DMS 273 treated with DMSO at 0.1 percent for 48 hours (cell line): ENCODE measurements around the gene CPLANE2.
"Not testable (repeated sequence)": the region's sequence is repeated elsewhere in the genome, so short reads cannot be mapped to it uniquely, and the experiment has no call there.

Experiments used
- DNase-seq: peaks from one replicate; lab custom pipeline; 2025; lab: John Stamatoyannopoulos, UW

Gene CPLANE2

DNA sequence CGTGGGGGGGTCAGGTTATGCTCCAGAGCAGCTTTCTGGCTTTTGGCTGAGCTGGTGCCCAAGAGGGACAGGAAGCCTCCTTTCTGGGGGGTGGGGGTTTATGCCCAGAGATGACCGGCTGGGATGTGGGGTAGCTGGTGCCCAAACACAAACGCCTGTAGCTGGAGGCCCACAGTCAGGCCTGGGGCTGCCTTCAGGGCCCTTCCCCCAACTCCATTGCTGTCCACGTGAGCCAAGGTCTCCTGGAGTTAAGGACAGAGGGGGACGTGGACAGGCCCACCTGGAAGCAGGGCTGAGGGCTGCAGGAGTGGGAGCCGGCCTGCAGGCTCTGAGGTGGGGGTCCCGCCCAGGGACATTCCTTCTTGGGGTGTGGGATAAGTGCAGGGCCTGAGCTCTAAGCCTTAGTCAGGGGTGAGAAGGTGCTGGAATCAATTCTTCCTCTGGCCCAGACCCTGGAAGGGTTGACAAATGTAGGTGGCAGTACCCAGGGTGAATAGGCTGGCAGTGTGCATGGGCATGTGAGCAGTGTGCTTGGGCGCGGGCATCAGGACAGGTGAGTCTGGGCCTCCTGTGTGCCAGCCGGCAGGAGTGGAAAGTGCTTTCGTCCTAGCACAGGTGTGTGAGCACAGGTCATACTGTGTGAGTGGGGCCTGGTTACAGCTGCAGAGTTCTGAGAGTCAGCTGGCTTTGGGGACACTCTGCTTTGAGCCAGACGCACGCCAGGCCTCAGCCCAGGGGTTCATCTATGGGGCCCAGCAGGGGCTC, 6.8 kb downstream of the CPLANE2 start:
- no peak for DNase-seq

DNA sequence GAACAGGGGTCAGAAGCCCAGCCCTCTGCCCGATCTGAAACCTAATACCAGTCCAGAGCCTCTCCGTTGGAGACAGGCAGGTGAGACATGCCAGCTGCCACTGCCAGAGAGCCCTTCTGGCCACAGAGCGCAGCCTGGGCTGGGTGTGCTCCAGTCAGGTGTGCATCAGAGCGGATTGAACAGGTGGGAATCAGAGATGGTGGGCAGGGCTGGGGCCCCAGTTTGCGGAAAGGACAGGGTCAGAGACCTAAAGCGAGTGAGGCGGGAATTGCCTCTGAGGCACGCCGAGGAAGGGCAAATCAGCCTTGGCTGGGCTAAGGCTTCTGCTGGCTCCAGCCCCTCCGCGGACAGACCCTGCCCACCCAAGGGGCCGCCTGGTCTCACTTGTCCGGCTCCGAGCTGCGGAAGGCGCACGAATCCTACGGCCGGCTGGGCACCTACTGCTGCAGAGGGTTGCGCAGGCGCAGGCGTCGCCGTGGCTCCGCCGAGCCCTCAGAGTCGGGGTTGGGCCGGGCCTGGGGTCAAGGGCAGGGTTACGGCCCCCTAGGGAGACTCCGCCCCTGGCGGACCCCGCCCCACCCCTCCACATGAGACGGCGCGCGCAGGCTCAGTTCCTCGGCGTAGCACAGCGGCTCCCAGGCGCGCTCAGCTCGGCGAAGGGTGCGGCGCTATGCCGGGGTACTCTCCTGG, 10.3 kb downstream of the CPLANE2 start:
- no peak for DNase-seq

DNA sequence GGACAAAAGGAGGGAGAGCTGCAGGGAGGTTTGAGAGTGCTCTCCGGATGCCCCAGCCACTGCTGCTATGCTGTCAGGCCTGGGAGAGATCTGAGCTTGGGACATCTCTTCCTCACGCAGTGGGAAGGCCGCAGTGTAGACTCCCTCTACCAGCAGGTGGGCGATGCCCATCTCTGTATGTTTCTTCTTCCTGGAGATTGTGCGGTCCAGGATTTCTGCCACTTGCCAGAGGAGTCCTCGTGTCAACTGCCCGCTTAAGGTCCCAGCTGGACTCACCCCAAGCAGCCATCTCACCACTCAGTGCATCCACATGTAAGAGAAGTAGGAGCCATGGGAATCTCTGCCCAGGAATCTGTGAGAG, 10.9 kb downstream of the CPLANE2 start:
- no peak for DNase-seq

DNA sequence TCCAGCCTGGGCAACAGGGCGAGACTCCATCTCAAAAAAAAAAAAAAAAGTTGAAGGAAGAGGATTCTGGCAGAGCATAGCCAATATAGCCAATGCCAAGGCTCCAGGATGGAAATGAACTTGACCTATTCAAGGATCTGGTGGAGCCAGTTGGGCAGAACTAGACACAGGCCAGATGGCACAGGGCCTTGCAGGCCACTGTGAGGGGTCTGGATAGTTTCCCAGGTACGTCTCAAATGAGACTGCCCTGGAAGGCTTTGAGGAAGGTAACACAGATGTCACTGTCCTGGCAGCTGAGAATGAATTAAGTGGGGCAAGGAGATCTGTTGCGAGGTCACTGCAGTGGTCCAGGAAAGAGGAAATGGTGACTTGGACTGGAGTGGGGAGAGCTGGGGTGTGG, 12.5 kb downstream of the CPLANE2 start:
- no peak for DNase-seq

DNA sequence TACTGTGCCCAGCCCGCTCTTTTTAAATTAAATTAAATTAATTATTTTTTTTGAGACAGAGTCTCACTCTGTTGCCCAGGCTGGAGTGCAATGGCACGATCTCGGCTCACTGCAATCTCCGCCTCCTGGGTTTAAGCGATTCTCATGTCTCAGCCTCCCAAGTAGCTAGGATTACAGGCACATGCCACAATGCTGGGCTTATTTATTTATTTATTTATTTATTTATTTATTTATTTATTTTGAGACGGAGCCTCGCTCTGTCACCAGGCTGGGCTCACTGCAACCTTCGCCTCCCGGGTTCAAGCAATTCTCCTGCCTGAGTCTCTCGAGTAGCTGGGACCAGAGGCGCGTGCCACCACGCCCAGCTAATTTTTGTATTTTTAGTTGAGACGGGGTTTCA, 14.3 kb downstream of the CPLANE2 start:
- DNase-seq: not testable (repeated sequence)

DNA sequence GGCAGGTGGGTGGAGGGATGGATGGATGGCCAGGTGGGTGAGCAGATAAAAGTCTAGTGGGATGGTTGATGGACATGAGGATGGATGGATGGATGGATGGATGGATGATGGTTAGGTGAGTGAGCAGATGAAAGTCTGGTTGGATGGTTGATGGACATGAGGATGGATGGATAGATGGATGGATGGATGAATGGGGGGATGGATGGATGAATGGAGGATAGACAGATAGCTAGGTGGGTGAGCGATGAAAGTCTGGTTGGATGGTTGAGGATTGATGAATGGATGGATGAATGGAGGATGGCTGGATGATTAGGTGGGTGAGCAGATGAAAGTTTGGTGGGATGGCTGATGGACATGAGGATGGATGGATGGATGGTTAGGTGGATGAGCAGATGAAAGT, 15.5 kb downstream of the CPLANE2 start:
- no peak for DNase-seq

DNA sequence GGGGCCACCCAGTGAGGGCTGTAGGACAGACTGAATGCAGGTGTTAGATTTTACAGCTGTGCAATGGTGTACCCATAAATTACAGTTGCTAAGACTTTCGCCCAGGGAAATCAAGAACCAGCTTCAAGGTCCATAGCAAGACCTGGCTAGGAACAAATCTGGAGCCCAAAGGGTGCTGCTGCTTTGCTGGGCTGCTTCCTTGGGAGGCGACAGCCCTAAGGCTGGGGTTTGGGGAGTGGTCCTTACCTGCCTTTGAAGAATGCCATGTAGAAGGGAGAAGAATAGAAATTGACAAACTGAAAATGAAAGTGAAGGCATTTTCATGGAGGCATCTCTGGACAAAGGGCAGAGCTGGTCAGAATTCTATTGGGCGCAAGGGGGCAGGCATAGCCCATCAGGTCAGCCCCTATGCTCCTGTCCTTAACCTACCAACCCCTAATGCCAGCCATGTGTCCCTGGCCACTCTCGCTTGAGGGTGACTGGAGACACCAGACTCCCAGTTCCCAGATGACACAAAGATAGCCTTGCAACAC, 16.9 kb downstream of the CPLANE2 start:
- no peak for DNase-seq

DNA sequence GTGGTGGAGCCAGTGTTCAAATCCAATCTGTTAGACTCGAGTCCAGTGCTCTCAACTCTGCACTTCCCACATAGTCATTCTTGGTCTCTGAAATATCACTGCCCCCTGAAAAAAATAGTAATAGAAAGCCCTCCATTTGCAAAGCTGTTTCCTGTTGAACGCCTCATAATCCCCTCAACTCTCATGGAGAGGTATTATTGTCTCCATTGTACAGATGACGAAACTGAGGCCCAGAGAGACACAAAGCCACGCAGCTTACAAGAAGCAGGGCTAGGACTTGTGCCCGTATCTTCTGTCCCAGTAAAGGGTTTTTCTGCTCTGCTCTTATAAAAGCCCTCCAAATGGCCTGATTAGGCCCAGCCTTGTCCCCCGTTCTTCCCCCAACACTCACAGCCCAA, 18.3 kb downstream of the CPLANE2 start:
- no peak for DNase-seq

DNA sequence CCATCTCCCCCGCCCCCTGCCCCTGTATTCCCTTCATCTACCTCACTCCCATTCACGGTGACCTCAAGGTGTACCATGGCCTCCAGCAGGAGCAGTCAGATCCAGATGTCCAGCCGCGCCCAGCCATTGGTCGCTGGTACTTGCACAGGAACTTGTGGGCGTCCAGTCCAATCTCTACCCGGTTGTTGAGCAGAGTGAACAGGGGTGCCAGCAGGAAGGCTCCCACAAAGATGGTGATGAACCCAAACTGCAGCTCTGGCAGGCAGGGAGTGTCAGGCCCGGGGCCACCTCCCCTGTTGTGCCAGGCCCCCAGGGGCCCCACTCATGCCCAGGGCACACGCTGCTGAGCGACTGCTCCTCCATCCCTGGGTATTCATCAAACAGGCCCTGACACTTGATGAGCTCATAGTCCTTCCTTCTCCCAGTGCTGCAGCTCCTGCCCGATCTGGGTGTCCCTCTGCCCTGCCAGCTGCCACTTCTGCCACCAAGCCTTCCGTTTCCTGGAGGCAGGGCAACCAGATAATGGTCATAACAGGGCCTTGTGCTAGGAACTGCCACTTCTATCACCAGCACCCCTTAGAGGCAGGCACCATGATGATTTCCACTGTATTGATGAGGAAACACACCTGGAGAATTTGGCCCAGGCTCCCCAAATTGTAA, 18.8 kb downstream of the CPLANE2 start:
- no peak for DNase-seq

DNA sequence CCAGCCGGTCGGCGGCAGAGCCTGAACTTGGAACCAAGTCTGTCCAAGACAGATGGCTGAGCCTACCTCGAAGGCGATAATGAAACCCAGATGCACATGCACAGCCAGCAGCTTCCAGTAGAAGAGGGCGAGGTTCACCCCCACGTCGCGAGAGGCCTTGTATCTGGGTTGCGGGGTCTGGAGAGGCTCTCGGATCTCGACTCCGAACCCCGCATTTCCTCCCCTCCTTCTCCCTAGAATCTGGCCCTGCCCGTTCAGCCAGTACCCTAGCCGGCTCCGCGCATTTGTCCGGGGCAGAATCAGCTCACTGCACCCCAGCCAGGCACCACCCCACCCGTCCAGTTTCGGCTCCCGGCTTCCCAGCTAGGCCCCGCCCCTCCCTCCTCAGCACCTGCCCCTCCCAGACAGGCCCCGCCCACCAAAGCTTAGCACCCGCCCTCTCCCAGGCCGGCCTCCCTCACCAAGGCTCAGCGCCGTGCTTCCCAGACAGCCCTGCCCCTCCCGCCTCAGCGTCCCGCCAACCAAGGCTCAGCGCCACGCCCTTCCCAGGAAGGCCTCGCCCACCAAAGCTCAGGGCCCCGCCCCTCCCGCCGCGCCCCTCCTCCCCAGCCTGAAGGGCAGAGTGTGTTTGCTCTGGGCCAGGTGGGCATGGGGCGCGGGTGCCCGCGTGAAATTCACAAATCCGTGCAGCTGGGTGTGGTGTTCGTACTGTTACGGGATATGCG, 19.8 kb downstream of the CPLANE2 start:
- peak; percentile 76 for DNase-seq

DNA sequence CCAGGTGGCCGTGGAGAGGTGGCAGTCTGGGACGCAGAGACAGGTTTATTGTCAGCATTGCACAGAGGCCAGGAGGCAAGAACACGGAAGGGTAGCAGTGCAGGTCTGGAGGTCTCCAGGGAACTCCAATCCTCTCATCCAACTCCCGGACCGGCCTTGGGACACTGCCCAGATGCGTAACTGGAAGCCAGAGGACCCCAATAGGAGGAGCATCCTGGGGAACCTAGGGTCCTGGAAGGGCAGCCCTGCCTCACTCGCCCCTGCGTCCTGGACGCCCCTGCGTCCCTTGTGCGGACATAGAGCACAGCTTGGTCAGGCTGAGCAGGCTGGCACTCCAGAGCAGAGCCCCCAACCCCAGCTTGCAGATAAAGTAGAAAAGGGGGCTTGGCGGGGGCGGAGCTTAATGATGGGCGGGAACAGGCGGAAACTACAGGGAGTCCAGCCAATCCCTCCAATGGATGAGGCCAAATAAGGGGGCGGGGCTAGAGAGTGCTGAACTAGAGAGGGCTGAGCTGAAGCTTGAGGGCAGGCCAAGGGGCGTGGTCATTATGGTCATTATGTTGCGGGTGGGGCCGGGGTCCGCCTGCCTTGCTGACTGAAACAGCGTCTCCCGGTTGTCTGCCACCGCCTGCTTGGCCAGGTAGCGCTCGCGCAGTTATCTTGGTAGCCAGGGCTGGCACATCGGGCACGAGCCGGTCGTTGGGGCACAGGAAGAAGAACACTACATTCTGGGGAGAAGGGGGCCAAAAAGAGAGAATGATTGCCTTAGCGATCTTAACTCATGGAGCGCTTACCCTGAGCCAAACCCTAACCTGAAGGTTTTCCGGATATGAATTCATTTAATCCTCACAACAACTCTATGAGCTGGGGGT, 20.9 kb downstream of the CPLANE2 start:
- DNase-seq: peak; percentile 23

DNA sequence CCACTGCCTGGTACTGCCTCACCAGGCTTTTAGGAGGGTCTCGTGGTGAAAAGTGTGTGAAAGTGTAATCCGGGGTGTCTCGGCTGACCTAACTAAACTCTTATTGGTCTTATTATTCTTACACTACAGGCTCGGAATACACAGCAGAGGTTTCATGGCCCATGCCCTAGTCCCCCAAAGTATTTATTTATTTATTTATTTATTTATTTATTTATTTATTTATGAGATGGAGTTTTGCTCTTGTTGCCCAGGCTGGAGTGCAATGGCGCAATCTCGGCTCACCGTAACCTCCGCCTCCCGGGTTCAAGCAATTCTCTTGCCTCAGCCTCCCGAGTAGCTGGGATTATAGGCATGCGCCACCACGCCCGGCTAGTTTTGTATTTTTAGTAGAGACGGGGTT, 21.7 kb downstream of the CPLANE2 start:
- DNase-seq: not testable (repeated sequence)

DNA sequence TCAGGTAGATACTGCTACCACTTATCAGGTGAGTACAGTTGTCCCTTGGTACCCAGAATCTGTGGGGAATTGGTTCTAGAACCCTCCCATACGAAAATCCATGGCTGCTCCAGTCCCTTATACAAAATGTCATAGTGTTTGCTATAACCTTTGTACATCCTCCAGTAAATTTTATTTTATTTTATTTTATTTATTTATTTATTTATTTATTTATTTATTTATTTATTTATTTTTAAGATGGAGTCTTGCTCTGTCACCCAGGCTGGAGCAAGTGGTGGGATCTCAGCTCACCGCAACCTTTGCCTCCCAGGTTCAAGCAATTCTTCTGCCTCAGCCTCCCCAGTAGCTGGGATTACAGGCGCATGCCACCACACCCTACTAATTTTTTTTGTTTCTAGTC, 23.4 kb downstream of the CPLANE2 start:
- not testable (repeated sequence) for DNase-seq

DNA sequence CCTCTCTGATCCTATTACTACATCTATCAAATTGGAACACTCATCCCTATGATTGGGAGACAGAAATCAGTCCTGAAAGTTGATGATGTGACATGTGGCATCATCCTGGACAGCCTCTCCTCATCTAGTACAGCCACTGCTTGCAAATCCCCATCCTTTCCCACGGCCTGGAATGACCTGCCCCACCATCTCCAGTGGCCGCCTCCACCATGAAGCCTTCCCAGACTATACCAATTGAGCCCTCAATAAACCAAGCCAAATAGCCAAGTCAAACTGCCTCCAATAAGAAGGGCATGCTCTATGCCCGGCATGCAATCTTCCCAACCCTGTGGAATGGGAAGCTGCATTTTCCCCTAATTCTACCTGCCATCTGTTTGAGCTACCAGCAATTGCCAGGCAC, 24.0 kb downstream of the CPLANE2 start:
- DNase-seq: no peak

DNA sequence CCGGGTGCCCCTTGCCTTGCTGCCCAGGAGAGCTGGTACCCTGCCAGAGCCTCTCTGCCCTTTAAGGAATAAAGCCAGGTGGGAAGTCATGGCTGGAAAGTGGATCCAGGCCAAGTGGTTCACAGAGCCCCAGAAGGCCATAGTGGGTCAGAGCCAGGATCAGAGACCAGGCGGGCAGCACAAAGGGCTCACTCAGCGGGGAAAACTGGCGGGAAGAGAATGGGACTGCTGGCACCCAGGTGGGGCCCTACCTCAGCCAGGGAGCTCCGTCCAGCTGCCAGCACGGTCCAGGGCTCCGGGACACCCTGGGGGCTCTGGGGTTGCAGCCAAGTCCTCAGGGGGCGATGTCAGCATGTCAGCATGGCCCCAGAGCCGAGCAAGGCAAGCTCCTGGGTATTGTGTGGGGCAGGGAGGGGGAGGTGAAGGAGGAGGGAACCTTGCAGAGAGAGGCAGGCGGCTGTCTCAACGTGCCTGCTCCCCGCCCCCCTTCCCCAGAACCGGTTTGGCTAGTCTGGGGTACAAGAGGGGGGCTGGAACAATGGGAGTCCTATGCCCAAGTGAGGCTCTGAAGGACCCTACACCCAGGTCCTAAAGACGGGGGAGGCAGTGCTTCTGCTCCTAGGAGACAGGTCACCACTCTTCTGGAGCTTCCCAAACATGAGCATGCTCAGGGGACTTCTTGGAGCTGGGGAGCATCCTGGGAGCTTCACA, 24.6 kb downstream of the CPLANE2 start, which contains the start of gene ARHGEF19:
Gene ARHGEF19 (minus strand): TSS at position 402 of the 711 bp plus-strand sequence. CDS start 3,598 bp downstream, outside the sequence.
- DNase-seq: no peak

DNA sequence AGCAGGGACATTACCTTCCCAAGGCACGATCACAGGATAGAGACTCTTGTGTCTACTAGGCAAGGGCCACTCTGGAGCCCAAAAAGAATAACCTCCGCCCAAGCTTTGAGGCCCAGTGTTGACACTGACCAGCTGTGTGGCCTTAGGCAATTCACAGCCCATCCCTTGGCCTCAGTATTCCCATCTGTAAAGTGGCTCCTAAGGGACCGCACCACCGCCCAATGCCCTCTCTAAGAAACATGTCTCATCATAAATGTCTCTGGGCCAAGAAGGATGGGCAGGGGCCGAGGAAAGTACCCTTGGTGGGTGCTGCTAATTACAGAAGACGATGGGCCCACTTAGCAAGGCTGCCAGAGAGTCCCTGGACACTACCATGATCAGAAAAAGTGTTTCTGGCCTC, 25.2 kb downstream of the CPLANE2 start:
- no peak for DNase-seq

DNA sequence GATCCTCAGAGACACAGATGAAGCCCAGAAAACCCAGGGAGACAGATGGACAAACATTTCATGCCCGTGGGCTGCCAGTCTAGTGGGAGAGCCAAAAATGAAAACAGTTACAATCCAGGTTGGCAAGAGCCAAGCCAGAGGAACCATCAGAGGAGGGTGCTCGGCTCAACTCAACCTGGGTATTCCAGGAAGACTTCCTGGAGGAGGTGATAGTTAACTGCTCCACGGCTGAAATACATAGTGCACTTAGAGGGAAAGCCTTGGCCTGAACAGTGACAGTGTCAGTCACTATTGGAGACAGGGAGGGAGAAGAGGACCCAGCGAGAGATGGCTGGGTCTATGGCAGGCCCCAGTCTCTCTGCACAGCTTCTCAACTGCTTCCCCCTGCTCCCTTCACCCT, 26.4 kb downstream of the CPLANE2 start:
- DNase-seq: no peak

DNA sequence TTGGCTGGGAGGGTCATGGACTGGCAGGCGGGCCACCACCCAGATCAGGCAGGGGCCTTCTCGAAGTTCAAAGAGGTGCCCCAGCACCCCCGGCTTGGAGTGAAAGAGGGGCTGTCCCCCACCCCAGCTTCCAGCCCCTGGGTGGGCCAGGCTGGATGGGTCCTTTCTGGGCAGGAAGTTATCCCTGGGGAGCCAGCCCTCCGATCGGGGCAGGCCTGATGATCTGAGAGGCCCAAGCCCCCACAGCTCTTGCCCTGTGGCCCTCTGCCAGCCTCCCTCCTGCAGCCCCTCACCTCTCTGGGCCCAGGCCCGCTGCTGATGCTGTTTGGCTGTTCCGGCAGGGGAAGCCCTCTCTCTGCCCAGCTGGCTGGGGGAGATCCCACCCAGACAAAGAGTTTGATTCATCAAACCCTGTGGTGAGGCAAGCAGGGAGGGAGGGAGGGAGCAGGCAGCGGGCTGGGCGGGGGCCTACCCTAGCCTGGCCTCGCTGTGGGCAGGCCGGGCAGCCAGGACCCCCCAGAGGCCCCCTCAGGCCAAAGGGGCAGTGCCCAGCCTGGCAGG, 27.1 kb downstream of the CPLANE2 start:
- no peak for DNase-seq

DNA sequence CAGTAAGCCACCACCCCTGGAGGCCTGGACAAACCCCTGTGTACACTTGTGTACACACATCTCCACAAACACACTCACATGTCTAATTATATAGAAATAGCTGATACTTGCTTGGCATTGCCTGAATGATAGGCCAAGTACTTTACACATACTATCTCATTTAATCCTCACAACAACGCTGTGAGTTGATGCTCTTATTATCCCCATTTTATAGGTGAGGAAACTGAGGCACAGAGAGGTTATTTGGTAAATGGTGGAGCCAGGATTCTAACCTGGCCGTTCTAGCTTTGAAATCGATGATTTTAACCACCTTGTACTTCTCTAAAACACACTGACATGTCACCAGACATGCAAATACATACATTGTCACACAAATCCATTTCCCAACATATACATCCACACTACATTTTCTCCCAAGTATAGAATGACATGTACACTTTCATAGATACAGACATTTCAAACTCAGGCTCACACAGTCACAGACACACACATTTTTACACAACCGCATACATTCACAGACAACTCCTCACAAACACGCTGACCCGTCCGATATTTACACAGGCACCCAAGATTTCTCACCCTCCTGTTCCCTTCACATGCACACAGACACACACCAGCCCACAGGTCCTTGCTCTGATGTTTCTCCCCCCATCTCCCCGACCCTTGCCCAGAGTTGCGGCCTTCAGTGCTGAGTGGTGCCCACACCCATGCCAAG, 27.7 kb downstream of the CPLANE2 start:
- DNase-seq: no peak
